ENCODE data around the gene CIB1.
"Not testable (repeated sequence)": the region's sequence is repeated elsewhere in the genome, so short reads cannot be mapped to it uniquely, and the experiment has no call there.

The CIB1 gene

GRCh38 chr15:90192961-90193786 lies 40.6 kb downstream of the CIB1 start:
- DNase-seq (ENCODE audit: low read depth) = no peak

GRCh38 chr15:90191794-90192509 lies 41.8 kb downstream of the CIB1 start:
- no peak for DNase-seq (ENCODE audit: low read depth)

- no peak for DNase-seq (ENCODE audit: low read depth)
These were observed 42.4 kb downstream of the CIB1 start for GRCh38 chr15:90191344-90191687.

- DNase-seq (ENCODE audit: low read depth) = no peak
These were observed 43.0 kb downstream of the CIB1 start for GRCh38 chr15:90190606-90191343.

- no peak for DNase-seq (ENCODE audit: low read depth)
These were observed 43.8 kb downstream of the CIB1 start for GRCh38 chr15:90189781-90190467.

- DNase-seq (ENCODE audit: low read depth) = no peak
These were observed 44.6 kb downstream of the CIB1 start for GRCh38 chr15:90188914-90189748.

- not testable (repeated sequence) for DNase-seq (ENCODE audit: low read depth)
These were observed 45.7 kb downstream of the CIB1 start for GRCh38 chr15:90188065-90188464.

GRCh38 chr15:90187257-90187868 lies 46.4 kb downstream of the CIB1 start:
- DNase-seq (ENCODE audit: low read depth) = no peak

- no peak for DNase-seq (ENCODE audit: low read depth)
These were observed 48.7 kb downstream of the CIB1 start for GRCh38 chr15:90184786-90185704.

- no peak for DNase-seq (ENCODE audit: low read depth)
These were observed 49.5 kb downstream of the CIB1 start for GRCh38 chr15:90184119-90184785.

- DNase-seq (ENCODE audit: low read depth) = no peak
These were observed 52.0 kb downstream of the CIB1 start for GRCh38 chr15:90181776-90182175.

Measured in stimulated activated CD8-positive, alpha-beta memory T cell treated with anti-CD3 and anti-CD28 coated beads, Interleukin-15, amount 100 ng/mL, for 24 hours (primary cell).